ENCODE measurements around the gene ARHGAP12. TPM values are rescaled to one million over a fixed set of nuclear protein-coding genes. Genes with fewer than 3 reads are reported as not detected.
A peak's percentile ranks its signal among the peaks of the same experiment; 100 is the strongest.

The ARHGAP12 gene
- total RNA-seq, 1 experiment from 2014 or later: 39.5 TPM

DNA sequence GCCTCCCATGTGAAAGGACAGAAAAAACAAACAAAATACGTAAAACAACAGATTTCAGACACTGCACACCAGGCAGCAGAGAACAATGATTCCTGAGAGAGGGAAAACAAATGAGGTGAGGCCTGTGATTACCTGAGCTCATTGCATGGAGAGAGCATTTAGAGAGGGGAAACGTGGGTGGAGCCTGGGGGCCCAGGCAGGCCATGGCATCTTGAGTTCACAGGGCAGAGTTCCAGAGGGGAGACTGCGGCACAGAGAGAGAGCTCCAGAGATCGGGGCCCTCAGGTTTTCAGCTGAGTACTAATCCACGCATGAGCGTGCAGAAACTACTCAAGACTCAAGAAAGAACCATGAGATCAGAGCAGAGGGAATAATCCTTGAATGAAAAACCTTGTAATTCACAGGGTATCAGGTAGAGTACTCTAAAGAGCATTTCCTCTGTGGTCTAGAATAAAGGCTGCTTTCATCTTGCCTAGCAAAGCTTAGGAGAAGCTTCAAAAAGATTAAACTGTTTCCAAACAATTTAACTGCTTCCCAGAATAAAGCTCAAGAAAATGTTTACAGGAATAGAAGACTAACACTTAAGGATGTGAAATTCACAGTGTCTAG is 46.6 kb upstream of the ARHGAP12 start (continued):
- TF ChIP-seq, protein P1, sequence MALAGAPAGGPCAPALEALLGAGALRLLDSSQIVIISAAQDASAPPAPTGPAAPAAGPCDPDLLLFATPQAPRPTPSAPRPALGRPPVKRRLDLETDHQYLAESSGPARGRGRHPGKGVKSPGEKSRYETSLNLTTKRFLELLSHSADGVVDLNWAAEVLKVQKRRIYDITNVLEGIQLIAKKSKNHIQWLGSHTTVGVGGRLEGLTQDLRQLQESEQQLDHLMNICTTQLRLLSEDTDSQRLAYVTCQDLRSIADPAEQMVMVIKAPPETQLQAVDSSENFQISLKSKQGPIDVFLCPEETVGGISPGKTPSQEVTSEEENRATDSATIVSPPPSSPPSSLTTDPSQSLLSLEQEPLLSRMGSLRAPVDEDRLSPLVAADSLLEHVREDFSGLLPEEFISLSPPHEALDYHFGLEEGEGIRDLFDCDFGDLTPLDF (CRISPR knock-in tag; IDR thresholded peaks at IDR 0.05): no peak
- TF ChIP-seq, protein P2, sequence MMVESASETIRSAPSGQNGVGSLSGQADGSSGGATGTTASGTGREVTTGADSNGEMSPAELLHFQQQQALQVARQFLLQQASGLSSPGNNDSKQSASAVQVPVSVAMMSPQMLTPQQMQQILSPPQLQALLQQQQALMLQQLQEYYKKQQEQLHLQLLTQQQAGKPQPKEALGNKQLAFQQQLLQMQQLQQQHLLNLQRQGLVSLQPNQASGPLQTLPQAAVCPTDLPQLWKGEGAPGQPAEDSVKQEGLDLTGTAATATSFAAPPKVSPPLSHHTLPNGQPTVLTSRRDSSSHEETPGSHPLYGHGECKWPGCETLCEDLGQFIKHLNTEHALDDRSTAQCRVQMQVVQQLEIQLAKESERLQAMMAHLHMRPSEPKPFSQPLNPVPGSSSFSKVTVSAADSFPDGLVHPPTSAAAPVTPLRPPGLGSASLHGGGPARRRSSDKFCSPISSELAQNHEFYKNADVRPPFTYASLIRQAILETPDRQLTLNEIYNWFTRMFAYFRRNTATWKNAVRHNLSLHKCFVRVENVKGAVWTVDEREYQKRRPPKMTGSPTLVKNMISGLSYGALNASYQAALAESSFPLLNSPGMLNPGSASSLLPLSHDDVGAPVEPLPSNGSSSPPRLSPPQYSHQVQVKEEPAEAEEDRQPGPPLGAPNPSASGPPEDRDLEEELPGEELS (CRISPR knock-in tag; IDR thresholded peaks at IDR 0.05): no peak

DNA sequence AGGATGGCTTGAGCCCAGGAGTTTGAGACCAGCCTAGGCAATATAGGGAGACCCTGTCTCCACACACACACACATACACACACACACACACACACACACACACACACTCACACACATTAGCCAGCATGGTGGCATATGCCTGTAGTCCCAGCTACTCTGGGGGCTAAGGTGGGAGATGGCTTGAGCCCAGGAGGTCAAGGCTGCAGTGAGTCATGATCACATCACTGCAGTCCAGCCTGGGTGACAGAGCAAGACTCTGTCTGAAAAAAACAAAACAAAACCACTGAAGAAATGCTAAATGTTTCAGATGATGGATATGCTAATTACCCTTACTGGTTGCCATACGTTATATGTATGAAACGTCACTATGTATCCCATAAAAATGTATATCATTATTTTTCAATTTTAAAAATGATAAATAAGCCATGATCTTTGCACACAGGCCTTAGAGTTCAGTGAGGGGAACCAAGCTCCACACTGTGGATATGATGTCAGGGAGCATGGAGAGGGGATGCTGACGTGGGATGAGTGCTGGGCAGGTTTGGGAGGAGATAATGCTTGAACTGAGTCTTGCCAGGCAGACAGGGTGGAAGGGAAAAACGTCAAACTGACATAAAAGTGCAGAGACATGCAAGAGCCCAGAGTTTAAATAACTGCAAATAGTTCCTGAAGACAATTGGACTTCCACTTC is 45.9 kb upstream of the ARHGAP12 start:
- TF ChIP-seq AFF4 (CRISPR knock-in tag; IDR thresholded peaks at IDR 0.05; ENCODE audit: borderline replicate concordance) (no peak), TEAD1 (CRISPR knock-in tag; IDR thresholded peaks at IDR 0.05) (no peak), FOXJ3 (CRISPR knock-in tag; IDR thresholded peaks at IDR 0.05; ENCODE audit: borderline replicate concordance) (no peak), RORB (CRISPR knock-in tag; IDR thresholded peaks at IDR 0.05) (no peak), CBFB (CRISPR knock-in tag; IDR thresholded peaks at IDR 0.05; ENCODE audit: low read depth) (no peak), E2F5 (CRISPR knock-in tag; IDR thresholded peaks at IDR 0.05) (no peak), NR1H2 (CRISPR knock-in tag; IDR thresholded peaks at IDR 0.05) (no peak), RELA (CRISPR knock-in tag; IDR thresholded peaks at IDR 0.05; ENCODE audit: borderline replicate concordance) (no peak), PREB (CRISPR knock-in tag; IDR thresholded peaks at IDR 0.05; ENCODE audit: borderline replicate concordance) (no peak), ZNF512 (CRISPR knock-in tag; IDR thresholded peaks at IDR 0.05; ENCODE audit: borderline replicate concordance) (no peak), NFATC4 (CRISPR knock-in tag; IDR thresholded peaks at IDR 0.05) (no peak), PRRX2 (CRISPR knock-in tag; IDR thresholded peaks at IDR 0.05) (no peak), CREM (CRISPR knock-in tag; IDR thresholded peaks at IDR 0.05) (no peak), AR (CRISPR knock-in tag; IDR thresholded peaks at IDR 0.05) (no peak)
- TF ChIP-seq, protein P3, sequence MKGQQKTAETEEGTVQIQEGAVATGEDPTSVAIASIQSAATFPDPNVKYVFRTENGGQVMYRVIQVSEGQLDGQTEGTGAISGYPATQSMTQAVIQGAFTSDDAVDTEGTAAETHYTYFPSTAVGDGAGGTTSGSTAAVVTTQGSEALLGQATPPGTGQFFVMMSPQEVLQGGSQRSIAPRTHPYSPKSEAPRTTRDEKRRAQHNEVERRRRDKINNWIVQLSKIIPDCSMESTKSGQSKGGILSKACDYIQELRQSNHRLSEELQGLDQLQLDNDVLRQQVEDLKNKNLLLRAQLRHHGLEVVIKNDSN (CRISPR knock-in tag; IDR thresholded peaks at IDR 0.05): no peak
- no peaks in the 10 kb centered on the region for H3K27me3 Mint-ChIP-seq (ENCODE audit: low read depth)
- H3K9me3 Mint-ChIP-seq: peaks cover 18% of the 10 kb centered on the region
- peaks cover 13% of the 10 kb centered on the region for H3K36me3 Mint-ChIP-seq
- DNase-seq (ENCODE audit: low spot score) (no peak), ATAC-seq (no peak)
- ChIA-PET POLR2A (no interaction called here), CTCF (interaction anchor here (1.0 kb wide), 1 partner anchor 78 kb away, joined by 3 read pairs; no protein-coding TSS in a partner anchor)
- peaks cover 20% of the 10 kb centered on the region for H3K4me1 Mint-ChIP-seq
- H3K4me3 Mint-ChIP-seq: no peak overlapping the region
- H3K27ac Mint-ChIP-seq: peak overlapping the region; percentile 30; the same call in 1 of the 2 replicates
